ENCODE results near the gene ACSL1.
"Not testable (repeated sequence)": the region's sequence is repeated elsewhere in the genome, so short reads cannot be mapped to it uniquely, and the experiment has no call there.

Gene ACSL1

DNA sequence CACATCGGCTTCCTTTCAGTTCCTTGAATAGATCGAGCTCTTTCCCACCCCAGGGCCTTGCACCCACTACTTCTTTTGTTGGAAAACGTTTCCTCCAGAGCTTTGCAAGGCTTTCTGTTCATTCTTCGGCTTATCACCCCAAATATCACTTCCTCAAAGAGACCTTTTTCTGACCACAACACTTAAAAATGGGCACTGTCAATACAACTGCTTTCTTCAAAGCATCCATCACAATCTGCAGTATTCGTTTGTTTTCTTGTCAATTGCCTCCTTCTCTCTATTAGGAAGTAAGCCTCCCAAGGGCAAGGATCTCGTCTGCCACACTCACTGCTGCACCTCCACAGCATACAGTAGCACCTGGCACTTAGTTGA lies 74.2 kb downstream of the ACSL1 start:
- no peak for DNase-seq

DNA sequence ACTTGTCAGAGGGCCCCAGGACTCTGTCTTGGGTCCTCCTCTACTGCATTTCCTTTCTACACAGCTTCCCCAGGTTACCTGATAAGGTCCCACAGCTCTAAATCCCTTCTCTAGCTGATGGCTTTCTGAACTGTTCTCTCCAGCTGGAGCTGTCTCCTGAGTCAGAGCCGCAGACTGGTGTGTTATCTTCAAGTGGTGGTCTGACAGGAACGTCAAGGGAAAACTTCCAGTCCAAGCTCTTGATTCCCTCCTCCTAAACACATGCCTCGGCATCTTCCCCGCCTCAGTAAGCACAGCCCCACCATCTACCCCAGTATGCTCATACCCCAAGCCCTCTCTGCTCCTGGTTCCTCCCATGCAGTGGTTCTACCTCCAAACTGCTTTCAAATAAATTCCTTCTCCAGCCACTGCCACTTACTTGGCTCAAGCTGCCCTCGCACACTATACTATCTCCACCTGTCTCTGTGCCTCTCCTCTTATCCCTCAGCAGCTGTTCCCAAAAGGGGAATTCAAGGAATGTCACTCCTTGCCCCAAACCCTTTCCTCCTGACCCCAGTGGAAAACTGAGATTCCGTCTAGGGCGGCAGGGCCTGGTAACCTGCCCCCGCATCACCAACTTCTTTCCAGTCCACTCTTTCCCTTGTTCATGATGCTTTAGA lies 74.7 kb downstream of the ACSL1 start:
- no peak for DNase-seq

DNA sequence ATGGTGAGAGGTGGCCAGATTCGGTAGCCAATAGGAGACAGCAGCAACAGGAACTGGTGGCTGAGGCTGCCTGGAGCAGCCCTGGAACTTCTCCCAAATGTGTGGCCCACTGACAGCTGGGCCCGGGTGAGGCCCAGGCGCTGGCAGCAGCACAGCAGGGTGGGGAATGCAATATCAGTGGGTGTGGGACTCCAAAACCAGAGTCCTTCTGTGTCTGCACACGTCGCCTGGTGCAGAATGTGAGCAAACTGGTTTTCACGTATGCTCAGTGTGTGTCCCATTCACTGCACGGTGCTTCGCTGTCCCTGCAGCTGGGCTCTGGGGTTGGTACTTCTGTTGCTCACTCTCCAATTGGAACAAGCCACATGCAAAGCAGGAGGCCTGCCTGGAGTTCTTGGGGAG lies 77.5 kb downstream of the ACSL1 start:
- DNase-seq, result no peak

DNA sequence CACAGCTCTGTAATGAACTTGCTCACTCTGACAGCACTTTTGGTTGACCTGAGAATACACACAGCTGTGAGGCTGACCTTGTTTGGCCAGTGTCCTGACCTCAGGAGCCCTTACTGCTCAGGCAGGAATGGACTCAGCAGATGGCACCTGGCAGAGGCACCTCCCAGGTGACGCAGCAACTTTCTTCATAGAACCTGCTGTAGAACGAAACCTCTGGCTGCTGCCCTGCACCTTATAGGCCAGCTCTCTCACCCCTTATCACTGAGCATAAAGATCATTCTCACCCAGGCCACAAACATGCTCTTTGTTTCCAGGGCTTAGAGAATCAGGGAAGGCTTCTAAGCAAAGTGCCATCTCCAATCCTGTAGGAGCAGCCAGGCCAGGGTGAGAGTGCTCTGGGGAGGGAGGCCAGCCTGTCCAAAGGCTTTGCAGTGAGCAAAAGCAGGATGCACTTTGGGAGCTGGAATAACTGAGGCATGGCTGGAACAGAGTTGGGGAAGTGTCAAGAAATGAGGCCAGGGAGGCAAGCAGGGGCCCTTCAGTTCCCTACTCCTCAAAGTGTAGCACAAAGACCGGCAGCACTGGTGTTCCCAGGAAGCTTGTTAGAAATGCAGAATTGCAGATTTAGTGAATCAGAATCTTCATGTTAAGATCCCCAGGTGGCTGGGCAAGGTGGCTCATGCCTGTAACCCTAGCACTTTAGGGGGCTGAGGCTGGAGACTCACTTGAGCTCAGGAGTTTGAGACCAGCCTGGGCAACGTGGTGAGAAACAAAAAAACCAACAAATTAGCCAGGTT lies 78.5 kb downstream of the ACSL1 start:
- no peak for DNase-seq

DNA sequence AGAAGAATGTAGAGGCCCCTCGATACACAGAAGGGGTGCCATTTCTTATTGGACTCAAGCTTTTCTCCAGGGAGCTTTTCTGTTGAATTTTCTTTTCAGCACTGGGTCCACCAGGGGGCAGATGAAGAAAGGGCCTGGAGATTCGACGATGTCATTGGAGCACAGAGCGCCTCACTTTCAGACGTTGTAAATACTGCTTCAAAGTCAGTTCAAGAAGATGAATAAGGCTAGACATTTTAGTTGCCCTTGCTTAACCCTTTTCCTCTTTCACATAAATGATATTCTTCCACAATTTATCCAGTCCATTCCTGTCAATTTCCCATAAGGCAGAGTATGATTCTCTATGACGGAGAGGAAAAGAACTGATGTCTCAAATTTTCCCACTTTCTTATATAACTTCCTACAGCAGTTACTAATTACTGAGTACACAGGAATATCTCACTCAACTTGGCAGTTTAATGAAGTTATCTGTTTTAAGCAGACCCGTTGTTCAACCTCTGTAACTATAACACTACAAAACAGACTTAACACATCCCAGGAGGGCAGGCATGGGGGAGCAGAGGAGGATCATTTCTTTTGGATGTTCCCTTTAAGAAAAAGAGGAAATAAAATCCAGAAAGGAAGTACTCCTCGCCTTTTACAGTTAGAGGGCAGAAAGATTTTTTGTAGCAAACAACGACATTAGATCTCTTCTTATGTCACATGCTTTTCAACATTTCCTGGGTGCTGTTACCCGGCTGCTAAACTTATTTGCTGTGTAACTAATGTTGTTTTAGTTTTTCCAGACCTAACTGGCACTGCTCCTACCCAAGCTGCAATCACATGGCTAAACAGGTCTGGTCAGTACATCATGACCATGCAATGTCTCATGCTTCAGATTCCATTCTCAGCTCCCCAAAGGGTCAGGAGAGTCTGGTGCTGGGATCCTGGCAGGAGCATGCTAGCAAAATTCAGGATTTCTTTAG lies 79.7 kb downstream of the ACSL1 start:
- peak; percentile 75 for DNase-seq

DNA sequence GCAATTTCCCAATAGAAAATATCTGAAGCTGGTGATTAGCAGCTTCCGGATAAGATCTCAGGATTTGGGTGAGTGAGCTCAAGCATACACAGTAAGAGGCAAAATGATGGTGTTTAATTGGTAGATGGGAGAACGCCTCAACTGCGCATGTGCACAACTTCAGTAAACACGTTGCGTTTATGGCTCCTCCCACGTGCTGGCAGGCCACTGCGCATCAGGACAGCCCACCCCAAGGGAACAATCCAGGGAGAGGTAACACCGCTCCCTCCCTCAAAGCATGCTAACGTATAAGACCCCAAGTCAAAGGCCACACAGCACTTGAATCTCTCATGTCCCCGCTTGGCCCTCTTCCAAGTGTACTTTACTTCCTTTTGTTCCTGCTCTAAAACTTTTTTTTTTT lies 81.5 kb downstream of the ACSL1 start:
- no peak for DNase-seq

DNA sequence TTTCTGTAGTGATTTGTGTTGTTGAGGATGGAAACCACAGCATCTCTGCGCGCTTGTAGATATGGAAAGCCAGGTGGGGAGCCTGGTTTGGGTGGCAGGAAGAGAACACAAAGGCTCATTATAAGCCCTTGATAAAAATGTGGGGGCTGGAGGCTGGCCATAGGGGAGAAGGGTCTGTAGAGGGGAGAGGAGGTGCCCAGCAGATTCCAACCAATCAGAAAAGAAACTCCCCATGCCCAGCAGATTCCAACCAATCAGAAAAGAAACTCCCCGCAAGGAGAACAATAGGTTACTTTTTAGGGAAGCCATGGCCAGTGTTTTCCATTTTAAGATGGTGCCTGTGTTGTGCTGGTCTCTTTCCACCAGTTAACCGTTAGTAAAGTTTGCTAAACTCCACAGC lies 82.1 kb downstream of the ACSL1 start:
- DNase-seq, result no peak

DNA sequence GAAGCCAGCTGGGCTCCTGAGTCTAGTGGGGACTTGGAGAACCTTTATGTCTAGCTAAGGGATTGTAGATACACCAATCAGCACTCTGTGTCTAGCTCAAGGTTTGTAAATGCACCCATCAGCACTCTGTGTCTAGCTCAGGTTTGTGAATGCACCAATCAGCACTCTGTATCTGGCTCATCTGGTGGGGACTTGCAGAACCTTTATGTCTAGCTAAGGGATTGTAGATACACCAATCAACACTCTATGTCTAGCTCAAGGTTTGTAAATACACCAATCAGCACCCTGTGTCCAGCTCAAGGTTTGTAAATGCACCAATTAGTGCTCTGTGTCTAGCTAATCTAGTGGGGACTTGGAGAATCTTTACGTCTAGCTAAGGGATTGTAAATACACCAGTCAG lies 84.1 kb downstream of the ACSL1 start:
- DNase-seq, result not testable (repeated sequence)

DNA sequence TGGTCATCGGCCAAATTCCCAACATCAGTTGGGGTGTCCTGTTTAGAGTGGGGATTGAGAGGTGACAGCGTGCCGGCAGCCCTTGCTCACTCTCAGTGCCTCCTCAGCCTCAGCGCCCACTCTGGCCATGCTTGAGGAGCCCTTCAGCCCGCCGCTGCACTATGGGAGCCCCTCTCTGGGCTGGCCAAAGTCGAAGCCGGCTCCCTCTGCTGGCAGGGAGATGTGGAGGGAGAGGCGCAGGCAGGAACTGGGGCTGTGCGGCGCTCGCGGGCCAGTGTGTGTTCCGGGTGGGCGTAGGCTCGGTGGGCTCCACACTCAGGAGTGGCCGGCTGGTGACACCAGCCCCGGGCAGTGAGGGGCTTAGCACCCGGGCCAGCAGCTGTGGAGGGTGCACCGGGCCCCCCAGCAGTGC lies 84.8 kb downstream of the ACSL1 start:
- DNase-seq, result no peak

DNA sequence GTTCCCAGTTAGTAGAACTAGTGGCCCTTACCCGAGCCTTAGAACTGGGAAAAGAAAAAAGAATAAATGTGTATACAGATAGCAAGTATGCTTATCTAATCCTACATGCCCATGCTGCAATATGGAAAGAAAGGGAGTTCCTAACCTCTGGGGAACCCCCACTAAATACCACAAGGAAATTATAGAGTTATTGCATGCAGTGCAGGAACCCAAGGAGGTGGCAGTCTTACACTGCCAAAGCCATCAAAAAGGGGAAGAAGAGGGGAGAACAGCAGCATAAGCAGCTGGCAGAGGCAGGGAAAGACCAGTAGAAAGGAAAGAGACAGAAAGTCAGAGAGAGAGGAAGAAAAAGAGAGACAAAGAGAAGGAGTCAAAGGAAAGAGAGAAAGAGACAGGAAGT lies 86.2 kb downstream of the ACSL1 start:
- DNase-seq, result not testable (repeated sequence)

DNA sequence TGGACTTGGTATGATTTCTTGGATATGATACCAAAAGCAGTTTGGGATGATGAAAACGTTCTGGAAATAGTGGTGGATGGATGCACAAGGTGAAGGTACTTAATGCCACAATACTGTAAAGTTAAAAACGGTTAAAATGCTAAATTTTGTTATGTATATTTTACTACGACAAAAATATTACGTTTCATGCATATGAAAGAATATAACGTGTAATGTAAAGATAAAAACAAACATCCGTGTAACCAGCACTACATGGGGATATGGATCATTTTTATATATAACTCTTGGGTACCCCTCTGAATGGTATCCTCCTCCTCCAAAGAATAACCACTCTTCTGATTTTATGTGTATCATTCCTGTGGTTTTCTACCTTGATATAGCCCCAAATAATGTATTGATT lies 91.0 kb downstream of the ACSL1 start:
- DNase-seq, result no peak

DNA sequence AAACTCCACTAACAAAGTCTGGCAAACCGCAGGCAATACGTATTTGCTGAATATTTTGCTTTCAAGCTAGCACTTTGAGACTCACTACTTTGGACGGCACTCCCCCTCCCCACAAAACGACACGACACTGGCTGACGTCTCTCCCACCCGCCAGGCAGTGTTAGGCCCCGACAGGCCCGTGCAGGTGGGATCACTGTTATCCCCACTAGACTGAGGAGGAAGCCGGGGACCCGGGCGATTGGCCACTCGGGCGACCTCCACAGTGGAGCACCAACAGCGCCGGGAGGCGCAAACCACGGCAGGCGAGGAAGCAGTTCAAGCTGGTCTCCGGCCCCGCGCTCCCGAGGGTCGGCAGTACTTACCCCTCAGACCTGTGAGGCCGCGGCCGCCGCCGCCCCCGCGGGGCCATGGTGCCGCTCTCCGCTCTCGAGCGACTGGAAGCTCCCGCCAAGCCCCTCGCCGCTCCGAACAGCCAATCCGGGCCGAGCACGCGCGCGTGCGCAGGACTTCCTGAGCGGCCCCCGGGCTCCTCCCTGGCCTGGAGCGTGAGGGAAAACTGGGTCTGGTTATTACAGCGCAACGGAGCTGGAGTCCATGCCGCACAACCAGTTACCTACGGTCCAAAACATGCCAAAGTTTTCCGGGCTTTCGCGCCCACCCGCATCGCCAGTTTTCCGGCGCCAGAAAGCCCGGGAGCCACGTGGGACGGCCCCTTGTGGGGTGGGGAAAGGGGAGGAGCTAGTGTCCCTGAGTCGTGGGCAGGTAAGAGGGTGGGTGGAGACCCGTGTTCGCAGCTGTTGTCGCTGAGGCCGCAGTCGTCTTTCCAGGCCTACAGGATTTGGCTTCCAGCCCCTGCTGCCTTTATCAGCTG lies 91.9 kb downstream of the ACSL1 start, which contains the start of gene CENPU:
CENPU (minus strand) TSS at position 443 of the 871 bp plus-strand sequence; CDS start at position 409, 34 bp downstream.
- peak; percentile 98 for DNase-seq

DNA sequence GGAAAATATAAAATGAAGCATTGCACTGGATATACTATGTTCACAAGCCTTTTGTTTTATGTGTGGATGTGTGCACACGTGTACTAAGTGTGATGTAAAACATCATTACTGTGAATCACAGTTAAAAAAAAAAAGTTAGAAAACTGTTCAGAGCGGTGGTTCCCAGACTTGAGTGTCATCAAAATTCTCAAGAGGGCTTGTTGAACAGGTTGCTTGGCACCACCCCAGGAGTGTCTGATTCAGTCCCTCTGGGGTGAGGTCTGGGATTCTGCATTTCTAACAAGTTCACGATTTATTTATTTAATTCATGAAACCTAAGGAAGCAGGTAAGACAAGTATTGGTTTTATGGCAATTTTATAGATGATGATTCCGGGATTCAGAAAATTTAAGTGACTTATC lies 93.6 kb downstream of the ACSL1 start:
- no peak for DNase-seq

DNA sequence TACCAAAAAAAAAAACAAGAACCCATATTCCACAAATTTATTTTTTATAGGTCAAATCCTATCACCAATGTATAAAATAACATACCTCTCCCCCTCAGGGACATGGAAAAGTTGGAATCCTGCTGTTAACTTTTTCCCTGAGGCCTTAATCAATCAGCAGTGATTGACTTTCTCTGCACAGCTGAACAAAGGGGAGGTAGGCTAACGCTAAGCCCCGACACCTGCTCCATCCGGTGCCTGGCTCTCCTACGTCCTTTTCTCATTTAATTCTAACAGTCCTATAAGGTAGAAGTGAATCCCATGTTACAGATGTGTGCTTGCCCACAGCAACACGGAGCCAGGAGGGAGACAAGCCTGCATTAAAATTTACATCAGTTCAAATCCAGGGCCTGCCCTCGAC lies 94.7 kb downstream of the ACSL1 start:
- DNase-seq, result no peak

DNA sequence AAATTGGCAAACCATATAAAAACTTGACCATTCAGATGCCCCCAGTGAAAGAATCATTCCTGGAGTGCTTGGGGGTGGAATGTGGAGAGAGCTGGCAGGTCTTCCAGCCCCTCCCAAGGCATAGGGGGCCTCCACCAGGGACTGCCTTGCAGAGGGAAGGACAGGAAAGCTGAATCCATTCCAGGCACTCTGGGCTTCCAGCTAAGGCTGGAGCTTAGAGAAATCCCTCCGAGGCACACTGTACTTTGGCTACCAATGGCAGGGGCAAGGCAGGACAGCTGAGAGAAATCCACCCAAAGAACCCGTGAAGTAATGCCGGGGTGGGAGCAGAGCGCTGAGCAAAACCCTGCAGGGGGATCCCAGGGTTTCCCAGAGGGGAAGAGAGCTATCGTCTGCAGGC lies 95.8 kb downstream of the ACSL1 start:
- no peak for DNase-seq

DNA sequence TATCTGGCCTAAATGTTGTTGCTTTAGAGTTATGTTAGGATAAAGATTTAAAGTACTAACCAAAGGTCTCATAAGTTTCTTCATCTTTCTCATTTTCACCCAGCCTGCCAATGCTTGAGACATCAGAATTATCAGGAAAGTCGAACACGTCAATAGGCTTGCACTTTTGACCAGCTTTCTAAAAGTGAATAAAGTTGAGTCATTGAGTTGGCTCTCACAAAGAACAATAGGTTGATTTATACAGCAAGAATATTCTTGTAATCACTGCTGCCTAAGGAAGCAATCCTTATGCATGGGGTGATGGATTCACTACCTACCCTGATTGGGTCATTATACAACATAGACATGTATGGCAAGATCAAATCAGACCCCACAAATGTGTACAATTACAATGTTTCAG lies 96.9 kb downstream of the ACSL1 start:
- DNase-seq, result no peak

DNA sequence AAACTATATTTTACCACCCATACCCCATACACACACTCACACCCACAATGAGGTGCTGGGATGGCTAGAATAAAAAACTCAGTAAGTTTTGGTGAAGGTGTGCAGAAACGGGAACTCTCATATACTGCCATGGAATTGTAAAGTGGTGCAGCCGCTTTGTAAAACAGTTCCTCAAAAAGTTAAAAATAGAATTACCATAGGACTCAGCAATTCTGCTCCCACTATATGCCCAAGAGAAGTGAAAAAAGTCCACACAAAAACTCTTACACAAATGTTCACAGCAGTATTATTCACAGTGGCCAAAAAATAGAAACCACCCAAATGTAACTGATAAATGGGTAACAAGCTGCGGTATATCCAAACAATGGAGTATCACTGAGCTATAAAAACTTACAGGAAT lies 98.3 kb downstream of the ACSL1 start:
- no peak for DNase-seq

DNA sequence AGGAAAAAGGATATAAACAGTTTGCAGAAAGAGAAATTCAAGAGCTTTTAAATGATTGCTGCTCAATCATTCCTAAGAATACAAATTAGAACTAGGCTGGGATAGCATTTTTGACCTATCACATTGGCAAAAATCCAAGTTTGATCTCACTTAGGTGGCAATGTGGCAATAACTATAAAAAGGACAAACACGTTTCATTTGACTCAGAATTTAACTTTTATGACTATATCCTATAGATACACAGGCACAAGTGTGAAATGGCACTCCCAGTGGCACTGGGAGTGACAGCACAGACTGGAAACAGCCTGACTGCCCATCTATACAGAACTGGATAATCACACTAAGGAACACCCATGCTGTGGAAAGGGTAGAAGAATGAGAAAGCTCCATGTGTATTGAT lies 103.0 kb downstream of the ACSL1 start:
- peak; percentile 23 for DNase-seq

DNA sequence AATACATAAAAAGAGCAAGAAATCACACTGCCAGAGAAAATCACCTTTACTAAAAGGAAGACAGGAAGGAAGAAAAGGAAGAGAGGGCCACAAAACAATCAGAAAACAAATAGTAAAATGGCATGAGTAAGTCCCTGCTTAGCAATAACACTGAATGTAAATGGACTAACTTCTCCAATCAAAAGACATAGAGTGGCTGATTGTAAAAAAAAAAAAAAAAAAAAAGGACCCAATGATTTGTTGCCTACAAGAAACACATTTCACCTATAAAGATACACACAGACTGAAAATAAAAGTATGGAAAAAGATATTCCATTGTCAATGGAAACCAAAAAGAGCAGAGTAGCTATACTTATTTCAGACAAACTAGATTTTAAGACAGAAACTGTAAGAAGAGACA lies 104.5 kb downstream of the ACSL1 start:
- no peak for DNase-seq

DNA sequence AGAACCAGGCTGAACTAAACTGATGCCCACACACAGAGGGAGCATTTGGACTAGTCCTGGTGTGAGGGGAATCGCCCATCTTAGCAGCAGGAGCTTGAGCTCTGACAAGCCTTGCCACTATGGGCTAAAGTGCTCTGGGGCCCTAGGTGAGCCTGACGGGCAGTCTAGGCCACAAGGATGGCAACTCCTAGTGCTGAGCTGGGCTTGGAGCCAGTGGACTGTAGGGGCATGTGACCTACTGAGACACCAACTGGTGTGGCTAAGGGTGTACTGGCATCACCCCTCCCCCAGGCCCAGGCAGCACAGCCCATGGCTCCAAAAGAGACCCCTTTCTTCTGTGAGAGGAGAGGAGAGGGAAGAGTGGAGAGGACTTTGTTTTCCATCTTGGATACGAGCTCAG lies 106.4 kb downstream of the ACSL1 start:
- no peak for DNase-seq

DNA sequence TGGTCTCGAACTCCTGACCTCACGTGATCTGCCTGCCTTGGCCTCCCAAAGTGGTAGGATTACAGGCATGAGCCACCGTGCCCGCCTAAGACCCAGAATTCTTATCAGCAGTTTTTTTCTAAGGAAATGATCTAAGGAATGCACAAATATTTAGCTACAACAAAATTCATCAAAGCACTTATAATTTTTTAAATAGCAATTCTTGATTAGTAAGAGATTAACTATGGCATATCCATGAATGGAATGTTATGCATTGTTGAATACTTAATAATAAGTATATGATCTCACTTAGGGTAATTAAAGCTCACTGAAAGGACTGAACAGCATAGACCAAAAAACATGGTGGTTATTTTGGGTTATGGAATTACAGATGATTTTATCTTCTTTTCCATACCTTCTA lies 110.2 kb downstream of the ACSL1 start:
- DNase-seq, result no peak

DNA sequence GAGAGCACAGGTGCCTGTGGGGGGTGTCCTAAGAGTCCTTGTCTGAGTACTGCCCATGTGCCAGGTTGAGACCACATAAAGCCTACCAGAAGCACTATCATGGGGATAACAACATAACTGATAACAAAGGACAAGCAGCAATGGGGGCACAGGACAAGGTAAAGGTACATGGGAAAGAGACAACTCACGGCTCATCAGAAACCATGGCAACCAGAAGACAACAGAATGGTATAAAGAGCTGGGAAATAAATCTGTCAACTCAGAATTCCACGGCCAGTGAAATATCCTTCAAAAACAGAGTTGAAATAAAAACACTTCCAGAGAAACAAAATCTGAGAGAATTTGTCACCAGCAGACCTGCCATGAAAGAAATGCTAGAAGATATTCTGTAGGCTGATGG lies 111.9 kb downstream of the ACSL1 start:
- DNase-seq, result no peak
